Activated naive CD8-positive, alpha-beta T cell treated with anti-CD3 and anti-CD28 coated beads, Interleukin-2, amount 50 U/mL, for 16 hours (primary cell): ENCODE measurements around the gene OR10A2.
"Not testable (repeated sequence)": the region's sequence is repeated elsewhere in the genome, so short reads cannot be mapped to it uniquely, and the experiment has no call there.

ENCODE experiments used
- DNase-seq: peaks from one replicate; pipeline ENCODE4 v3.0.0-alpha.2; 2020; ENCODE audit warnings: low read depth, low spot score

OR10A2 gene

DNA sequence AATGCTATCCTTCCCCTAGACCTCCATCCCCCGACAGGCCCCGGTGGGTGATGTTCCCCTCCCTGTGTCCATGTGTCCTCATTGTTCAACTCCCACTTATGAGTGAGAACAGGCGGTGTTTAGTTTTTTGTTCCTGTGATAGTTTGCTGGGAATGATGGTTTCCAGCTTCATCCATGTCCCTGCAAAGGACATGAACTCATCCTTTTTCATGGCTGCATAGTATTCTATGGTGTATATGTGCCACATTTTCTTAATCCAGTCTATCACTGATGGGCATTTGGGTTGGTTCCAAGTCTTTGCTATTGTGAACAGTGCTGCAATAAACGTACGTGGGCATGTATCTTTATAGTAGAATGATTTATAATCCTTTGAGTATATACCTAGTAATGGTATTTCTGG lies 24.9 kb downstream of the OR10A2 start:
- DNase-seq = not testable (repeated sequence)

- DNase-seq = no peak
These were observed 26.0 kb downstream of the OR10A2 start for GRCh38 chr11:6888830-6889229.

DNA sequence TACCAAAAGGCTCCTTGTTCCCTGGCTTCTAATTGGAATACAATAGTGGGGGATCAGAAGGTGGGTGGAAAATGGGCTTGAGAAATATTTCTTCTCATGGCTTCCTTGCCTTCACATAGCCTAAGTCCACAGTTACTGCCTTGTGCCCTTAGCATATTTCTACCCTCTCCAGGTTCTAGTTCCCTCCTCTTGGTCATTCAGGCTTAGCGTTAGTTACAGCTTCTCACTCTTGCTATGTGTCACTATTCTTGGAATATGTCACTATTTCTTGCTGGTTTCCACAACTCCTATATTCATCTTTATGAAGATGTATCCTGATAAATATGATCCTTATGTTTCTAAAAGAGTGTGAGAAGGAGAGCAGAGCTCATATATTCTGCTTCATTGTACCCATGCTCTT lies 27.0 kb downstream of the OR10A2 start:
- DNase-seq = no peak

DNA sequence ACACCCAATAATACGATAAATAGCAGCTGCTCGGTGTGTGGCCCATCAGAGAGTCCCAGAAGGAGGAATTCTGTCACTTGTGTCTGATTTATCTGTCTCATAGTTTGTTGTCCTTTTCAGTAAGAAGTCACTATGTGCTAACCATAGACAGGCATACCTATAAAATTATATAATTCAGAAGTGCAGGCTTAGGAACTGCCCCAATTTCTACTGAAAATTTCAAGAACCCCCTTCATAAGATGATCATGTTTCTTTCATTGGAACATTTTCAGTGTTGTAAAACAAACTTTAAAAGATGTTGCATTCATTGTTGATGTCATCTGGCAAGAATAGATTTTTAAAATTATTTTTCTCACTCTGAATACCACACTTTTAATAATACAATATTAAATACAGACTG lies 29.5 kb downstream of the OR10A2 start, which contains the start of gene OR2D2:
Gene OR2D2 (minus strand): TSS at position 101 of the 400 bp plus-strand sequence. CDS start 0 bp downstream, at position 101.
- DNase-seq = no peak

DNA sequence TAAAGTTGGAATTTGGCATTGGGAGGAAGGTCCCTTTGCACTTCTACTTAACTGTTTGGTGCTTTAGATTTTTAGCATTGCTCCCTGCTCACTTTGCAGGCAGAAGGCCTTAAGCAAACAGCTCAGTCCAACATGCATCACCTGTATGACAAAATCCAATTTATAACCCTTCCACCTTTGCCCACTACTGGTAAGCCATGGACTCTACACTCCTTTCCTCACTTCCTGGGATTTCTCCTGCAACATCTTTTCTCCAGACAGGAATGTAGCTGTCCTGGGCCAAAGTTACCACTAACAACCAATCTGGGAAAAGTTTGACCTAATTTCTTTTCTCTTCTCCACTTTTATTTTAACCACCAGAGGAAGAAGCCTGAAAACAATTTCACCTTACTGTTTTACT lies 31.2 kb downstream of the OR10A2 start:
- DNase-seq = no peak

GRCh38 chr11:6895010-6895409 lies 32.2 kb downstream of the OR10A2 start:
- DNase-seq = no peak

GRCh38 chr11:6898911-6899310 lies 36.1 kb downstream of the OR10A2 start:
- DNase-seq = no peak

DNA sequence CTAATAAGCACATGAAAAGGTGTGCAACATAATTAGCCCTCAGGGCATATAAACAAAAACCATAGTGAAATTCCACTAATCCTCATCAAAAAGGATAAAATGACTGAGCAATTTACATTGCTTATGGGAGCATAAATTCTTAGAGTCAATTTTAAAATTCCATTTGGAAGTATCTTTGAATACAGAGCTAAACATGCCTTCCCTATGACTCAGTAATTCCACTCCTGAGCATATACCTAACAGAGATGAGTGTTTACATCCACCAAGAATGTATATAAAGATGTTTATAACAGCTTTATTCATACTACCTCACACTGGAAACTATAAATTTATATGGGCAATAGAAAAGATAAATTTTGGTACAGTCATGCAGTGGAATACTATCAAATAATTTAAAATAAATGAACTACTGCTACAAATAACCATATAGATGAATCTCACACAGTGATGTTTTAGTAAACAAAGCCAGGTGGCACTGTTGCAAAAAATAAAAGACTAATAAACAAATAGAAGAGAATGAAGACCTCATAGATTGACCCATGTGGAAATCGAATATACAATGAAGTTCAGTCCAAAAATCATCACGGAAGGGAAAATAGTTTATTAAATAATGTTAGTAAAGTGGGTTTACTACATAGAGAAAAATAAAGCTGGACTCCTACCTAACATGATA lies 37.6 kb downstream of the OR10A2 start:
- no peak for DNase-seq

- not testable (repeated sequence) for DNase-seq
These were observed 41.9 kb downstream of the OR10A2 start for GRCh38 chr11:6904804-6905203.

DNA sequence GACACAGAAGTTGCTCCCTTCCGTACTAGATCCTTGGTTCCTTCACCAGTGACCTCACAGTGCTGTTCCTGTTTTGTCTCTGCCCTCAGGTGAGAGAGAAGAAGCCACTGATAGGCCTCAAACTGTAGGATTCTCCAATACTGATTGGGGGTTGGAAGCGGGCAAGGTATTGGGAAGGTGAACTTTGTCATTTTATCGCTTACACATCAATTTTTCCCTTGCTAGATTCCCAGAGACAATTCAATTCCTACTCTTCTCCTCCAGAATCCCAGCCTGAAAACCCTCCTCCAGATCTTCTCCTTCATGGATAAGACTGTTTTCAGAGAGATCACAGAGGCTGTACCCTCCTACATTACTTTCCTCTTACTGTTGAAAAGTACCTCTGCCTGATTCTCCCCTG lies 48.5 kb downstream of the OR10A2 start:
- DNase-seq = no peak

DNA sequence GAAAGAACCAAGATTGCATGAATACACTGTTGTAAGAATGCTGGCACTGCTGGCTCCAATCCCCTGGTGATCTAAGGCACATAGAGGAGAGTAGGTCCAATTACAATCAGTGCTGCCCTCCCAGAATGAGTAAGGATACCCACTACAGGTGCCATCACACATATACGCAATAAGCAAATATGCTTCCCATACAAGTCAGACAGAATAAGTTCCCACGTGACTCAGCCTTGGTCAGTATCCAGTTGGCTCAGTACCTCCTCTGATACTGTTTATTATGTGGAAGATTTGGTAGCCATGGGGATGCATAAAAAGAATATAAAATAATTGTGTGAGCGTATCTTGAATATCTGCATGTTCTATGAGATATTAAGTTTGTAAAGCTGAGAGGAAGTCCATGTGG lies 49.1 kb downstream of the OR10A2 start:
- no peak for DNase-seq

- no peak for DNase-seq
These were observed 56.8 kb downstream of the OR10A2 start for GRCh38 chr11:6919698-6920097.

- no peak for DNase-seq
These were observed 57.8 kb downstream of the OR10A2 start, which contains the start of gene OR2D3 for GRCh38 chr11:6920702-6921101. Gene OR2D3, plus strand, starts transcription at chr11:6921002. Its CDS starts 0 bp downstream, at chr11:6921002.
